HUES64 (cell line): ENCODE results near the gene SLC9B2.

Source experiments
- H3K27ac ChIP-seq: 2 replicates; pipeline ENCODE4 v1.7.0; 2013; ENCODE audit warnings: low read depth, low read length, inconsistent platforms
- H3K27me3 ChIP-seq: 2 replicates; pipeline ENCODE4 v1.6.1; 2013; ENCODE audit warnings: mild to moderate bottlenecking, low read length; ENCODE audit not compliant: insufficient read depth
- H3K36me3 ChIP-seq: 2 replicates; pipeline ENCODE4 v1.6.1; 2013; ENCODE audit warnings: mild to moderate bottlenecking, low read length; ENCODE audit not compliant: insufficient read depth
- H3K4me1 ChIP-seq: 2 replicates; pipeline ENCODE4 v1.6.1; 2013; ENCODE audit warnings: mild to moderate bottlenecking, low read length, moderate library complexity; ENCODE audit not compliant: insufficient read depth
- H3K4me3 ChIP-seq: 2 replicates; pipeline ENCODE4 v1.5.1; 2013; ENCODE audit warnings: mild to moderate bottlenecking, low read length, moderate library complexity
- H3K9ac ChIP-seq: 2 replicates; pipeline ENCODE4 v1.6.1; 2013; ENCODE audit warnings: mild to moderate bottlenecking, low read depth, low read length
- H3K9me3 ChIP-seq: 2 replicates; pipeline ENCODE4 v1.6.1; 2013; ENCODE audit warnings: low read depth, low read length; ENCODE audit not compliant: insufficient read depth
- WGBS: fragments of 150-250, 120-280 bp; methylation state at CpG from one replicate; pipeline ENCODE4 v1.1.7; 2013; ENCODE audit warnings: missing lambda C conversion rate; 5-methylcytosine and 5-hydroxymethylcytosine counted together

The SLC9B2 gene

GRCh38 chr4:103098756-103099440 is 22.3 kb upstream of the SLC9B2 start:
- Histone ChIP-seq H3K9ac (peak overlapping the region; percentile 84), H3K4me3 (peak overlapping the region; percentile 73), H3K36me3 (peaks cover 4% of the 10 kb centered on the region; the same call in 1 of the 2 replicates), H3K4me1 (peaks cover 8% of the 10 kb centered on the region; the same call in 1 of the 2 replicates), H3K9me3 (no peaks in the 10 kb centered on the region), H3K27ac (no peak overlapping the region), H3K27me3 (no peaks in the 10 kb centered on the region)
- WGBS, result 60% methylated on average over 4 of the region's 4 CpGs

- Histone ChIP-seq H3K4me3 (peak overlapping the region; percentile 73; the same call in 1 of the 2 replicates), H3K36me3 (peaks cover 6% of the 10 kb centered on the region; the same call in 1 of the 2 replicates), H3K9me3 (no peaks in the 10 kb centered on the region), H3K27ac (no peak overlapping the region), H3K4me1 (peaks cover 8% of the 10 kb centered on the region; the same call in 1 of the 2 replicates), H3K9ac (0 out of 2 replicates have a peak overlapping the region, but pooled peaks have one; percentile 84), H3K27me3 (no peaks in the 10 kb centered on the region)
- 93% methylated on average over 10 of the region's 10 CpGs for WGBS
These were observed 21.8 kb upstream of the SLC9B2 start for GRCh38 chr4:103098341-103098740.

- H3K4me1 ChIP-seq, result peaks cover 8% of the 10 kb centered on the region; the same call in 1 of the 2 replicates
- no peak overlapping the region for H3K4me3 ChIP-seq
- H3K9ac ChIP-seq, result no peak overlapping the region
- no peaks in the 10 kb centered on the region for H3K27me3 ChIP-seq
- H3K9me3 ChIP-seq, result no peaks in the 10 kb centered on the region
- WGBS, result 90% methylated on average over 2 of the region's 2 CpGs
- H3K36me3 ChIP-seq, result peaks cover 9% of the 10 kb centered on the region; the same call in 1 of the 2 replicates
- H3K27ac ChIP-seq, result no peak overlapping the region
These were observed 20.6 kb upstream of the SLC9B2 start for GRCh38 chr4:103097112-103097511.

- WGBS, result 95% methylated on average over 3 of the region's 3 CpGs
- Histone ChIP-seq H3K27ac (no peak overlapping the region), H3K9ac (no peak overlapping the region), H3K27me3 (no peaks in the 10 kb centered on the region), H3K4me1 (peaks cover 8% of the 10 kb centered on the region; the same call in 1 of the 2 replicates), H3K36me3 (peaks cover 25% of the 10 kb centered on the region), H3K4me3 (no peak overlapping the region), H3K9me3 (no peaks in the 10 kb centered on the region)
These were observed 18.5 kb upstream of the SLC9B2 start for GRCh38 chr4:103095080-103095479.

- H3K36me3 ChIP-seq, result peaks cover 53% of the 10 kb centered on the region
- no peaks in the 10 kb centered on the region for H3K27me3 ChIP-seq
- H3K27ac ChIP-seq, result no peak overlapping the region
- H3K9ac ChIP-seq, result no peak overlapping the region
- H3K9me3 ChIP-seq, result no peaks in the 10 kb centered on the region
- no peaks in the 10 kb centered on the region for H3K4me1 ChIP-seq
- H3K4me3 ChIP-seq, result no peak overlapping the region
These were observed 15.7 kb upstream of the SLC9B2 start for GRCh38 chr4:103092245-103092644.

GRCh38 chr4:103091601-103092223 is 15.2 kb upstream of the SLC9B2 start:
- Histone ChIP-seq H3K36me3 (peaks cover 58% of the 10 kb centered on the region), H3K4me1 (no peaks in the 10 kb centered on the region), H3K9me3 (no peaks in the 10 kb centered on the region), H3K4me3 (no peak overlapping the region), H3K9ac (no peak overlapping the region), H3K27me3 (no peaks in the 10 kb centered on the region), H3K27ac (no peak overlapping the region)
- 75% methylated on average over 3 of the region's 3 CpGs for WGBS

GRCh38 chr4:103089481-103089880 is 12.9 kb upstream of the SLC9B2 start:
- no peaks in the 10 kb centered on the region for H3K27me3 ChIP-seq
- peaks cover 75% of the 10 kb centered on the region for H3K36me3 ChIP-seq
- H3K4me3 ChIP-seq, result no peak overlapping the region
- no peaks in the 10 kb centered on the region for H3K9me3 ChIP-seq
- WGBS, result 91% methylated on average over 2 of the region's 2 CpGs
- no peak overlapping the region for H3K9ac ChIP-seq
- no peak overlapping the region for H3K27ac ChIP-seq
- no peaks in the 10 kb centered on the region for H3K4me1 ChIP-seq

- Histone ChIP-seq H3K9me3 (no peaks in the 10 kb centered on the region), H3K27ac (no peak overlapping the region), H3K36me3 (peaks cover 76% of the 10 kb centered on the region), H3K27me3 (no peaks in the 10 kb centered on the region), H3K9ac (no peak overlapping the region), H3K4me1 (no peaks in the 10 kb centered on the region), H3K4me3 (no peak overlapping the region)
- 80% methylated on average over 1 of the region's 1 CpG for WGBS
These were observed 10.0 kb upstream of the SLC9B2 start for GRCh38 chr4:103086551-103086950.

- peaks cover 76% of the 10 kb centered on the region for H3K36me3 ChIP-seq
- WGBS, result 100% methylated on average over 1 of the region's 2 CpGs
These were observed 9.1 kb upstream of the SLC9B2 start for GRCh38 chr4:103085555-103086196.

GRCh38 chr4:103079621-103080020 is 3.1 kb upstream of the SLC9B2 start:
- peaks cover 7% of the 10 kb centered on the region; the same call in 1 of the 2 replicates for H3K4me1 ChIP-seq
- no peak overlapping the region for H3K4me3 ChIP-seq
- peaks cover 34% of the 10 kb centered on the region for H3K27me3 ChIP-seq
- H3K9me3 ChIP-seq, result no peaks in the 10 kb centered on the region
- H3K9ac ChIP-seq, result no peak overlapping the region
- H3K36me3 ChIP-seq, result peaks cover 18% of the 10 kb centered on the region
- H3K27ac ChIP-seq, result no peak overlapping the region
- WGBS, result no CpG with 5 or more reads among the region's 1 CpG

More at GRCh38 chr4:103085555-103086196, 9.1 kb upstream of the SLC9B2 start:
- Histone ChIP-seq H3K4me3 (no peak overlapping the region), H3K27me3 (no peaks in the 10 kb centered on the region), H3K9me3 (no peaks in the 10 kb centered on the region), H3K9ac (no peak overlapping the region), H3K4me1 (no peaks in the 10 kb centered on the region), H3K27ac (no peak overlapping the region)
